Astrocyte of the cerebellum (primary cell): ENCODE measurements around the gene CENPH.

Experiments
- DNase-seq: peaks from one replicate; pipeline ENCODE4 v3.0.0-alpha.2; 2011; ENCODE audit warnings: low read depth
- H3K4me3 ChIP-seq: 2 replicates; pipeline ENCODE4 v1.5.1; 2011; ENCODE audit warnings: mild to moderate bottlenecking, low read depth, low read length, moderate library complexity
- CTCF ChIP-seq: IDR thresholded peaks from 2 replicates; pipeline ENCODE4 v1.5.1; 2012; ENCODE audit warnings: low read length, low read depth, moderate library complexity, mild to moderate bottlenecking; ENCODE audit errors: missing control alignments
- in situ Hi-C: cut with HindIII; loops from 2 replicates; pipeline ENCODE4 v1.10.0; 2017; ENCODE audit warnings: low sequenced_read_pairs

The CENPH gene

GRCh38 chr5:69206528-69207190 is 17.3 kb downstream of the CENPH start:
- DNase-seq = no peak
- TF ChIP-seq CTCF = no peak
- no peak overlapping the region for H3K4me3 ChIP-seq
- in situ Hi-C loops = no loop called here

- H3K4me3 ChIP-seq = no peak overlapping the region
- no peak for DNase-seq
- in situ Hi-C loops = no loop called here
- no peak for TF ChIP-seq CTCF
Observed at GRCh38 chr5:69209602-69210001, 20.2 kb downstream of the CENPH start.

GRCh38 chr5:69211200-69211599 is 21.8 kb downstream of the CENPH start:
- no peak for DNase-seq
- TF ChIP-seq CTCF = no peak
- in situ Hi-C loops = no loop called here
- no peak overlapping the region for H3K4me3 ChIP-seq

GRCh38 chr5:69212022-69212421 is 22.6 kb downstream of the CENPH start:
- H3K4me3 ChIP-seq = no peak overlapping the region
- no peak for TF ChIP-seq CTCF
- DNase-seq = no peak
- in situ Hi-C loops = no loop called here

- no peak overlapping the region for H3K4me3 ChIP-seq
- no peak for DNase-seq
- in situ Hi-C loops = no loop called here
- no peak for TF ChIP-seq CTCF
Observed at GRCh38 chr5:69213513-69214215, 24.3 kb downstream of the CENPH start.

GRCh38 chr5:69217151-69217511 is 27.7 kb downstream of the CENPH start:
- no peak for DNase-seq
- TF ChIP-seq CTCF = no peak
- peak overlapping the region; percentile 86 for H3K4me3 ChIP-seq
- in situ Hi-C loops = no loop called here
